Dermis blood vessel endothelial cell (primary cell): ENCODE data around the gene HBM. TPM values are rescaled to one million over a fixed set of nuclear protein-coding genes. Genes with fewer than 3 reads are reported as not detected.
"Not testable (repeated sequence)": the region's sequence is repeated elsewhere in the genome, so short reads cannot be mapped to it uniquely, and the experiment has no call there.

ENCODE experiments used
- DNase-seq: peaks from one replicate; pipeline ENCODE4 v3.0.0; 2010
- total RNA-seq: library from RNA; depleted of rRNA; stranded (reverse); fragments of >200 nt; gene quantifications from 2 replicates; pipeline ENCODE4 v1.2.3, GENCODE V29; 2014

The HBM gene
- total RNA-seq, 1 donor from 2014 or later = not detected

DNA sequence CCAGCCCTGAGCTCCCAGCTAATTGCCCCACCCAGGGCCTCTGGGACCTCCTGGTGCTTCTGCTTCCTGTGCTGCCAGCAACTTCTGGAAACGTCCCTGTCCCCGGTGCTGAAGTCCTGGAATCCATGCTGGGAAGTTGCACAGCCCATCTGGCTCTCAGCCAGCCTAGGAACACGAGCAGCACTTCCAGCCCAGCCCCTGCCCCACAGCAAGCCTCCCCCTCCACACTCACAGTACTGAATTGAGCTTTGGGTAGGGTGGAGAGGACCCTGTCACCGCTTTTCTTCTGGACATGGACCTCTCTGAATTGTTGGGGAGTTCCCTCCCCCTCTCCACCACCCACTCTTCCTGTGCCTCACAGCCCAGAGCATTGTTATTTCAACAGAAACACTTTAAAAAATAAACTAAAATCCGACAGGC lies 4.3 kb downstream of the HBM start:
- peak; percentile 29 for DNase-seq

DNA sequence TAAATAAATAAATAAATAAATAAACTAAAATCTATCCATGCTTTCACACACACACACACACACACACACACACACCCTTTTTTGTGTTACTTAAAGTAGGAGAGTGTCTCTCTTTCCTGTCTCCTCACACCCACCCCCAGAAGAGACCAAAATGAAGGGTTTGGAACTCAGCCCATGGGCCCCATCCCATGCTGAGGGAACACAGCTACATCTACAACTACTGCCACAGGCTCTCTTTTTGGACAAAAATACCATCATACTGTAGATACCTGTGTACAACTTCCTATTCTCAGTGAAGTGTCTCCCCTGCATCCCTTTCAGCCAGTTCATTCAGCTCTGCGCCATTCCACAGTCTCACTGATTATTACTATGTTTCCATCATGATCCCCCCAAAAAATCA lies 5.0 kb downstream of the HBM start:
- DNase-seq = no peak

DNA sequence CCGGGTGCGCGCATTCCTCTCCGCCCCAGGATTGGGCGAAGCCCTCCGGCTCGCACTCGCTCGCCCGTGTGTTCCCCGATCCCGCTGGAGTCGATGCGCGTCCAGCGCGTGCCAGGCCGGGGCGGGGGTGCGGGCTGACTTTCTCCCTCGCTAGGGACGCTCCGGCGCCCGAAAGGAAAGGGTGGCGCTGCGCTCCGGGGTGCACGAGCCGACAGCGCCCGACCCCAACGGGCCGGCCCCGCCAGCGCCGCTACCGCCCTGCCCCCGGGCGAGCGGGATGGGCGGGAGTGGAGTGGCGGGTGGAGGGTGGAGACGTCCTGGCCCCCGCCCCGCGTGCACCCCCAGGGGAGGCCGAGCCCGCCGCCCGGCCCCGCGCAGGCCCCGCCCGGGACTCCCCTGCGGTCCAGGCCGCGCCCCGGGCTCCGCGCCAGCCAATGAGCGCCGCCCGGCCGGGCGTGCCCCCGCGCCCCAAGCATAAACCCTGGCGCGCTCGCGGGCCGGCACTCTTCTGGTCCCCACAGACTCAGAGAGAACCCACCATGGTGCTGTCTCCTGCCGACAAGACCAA lies 6.7 kb downstream of the HBM start, which contains the start of gene HBA2:
HBA2 (plus strand) TSS at position 503 of the 568 bp plus-strand sequence; CDS start at position 540, 37 bp downstream.
- DNase-seq = not testable (repeated sequence)

DNA sequence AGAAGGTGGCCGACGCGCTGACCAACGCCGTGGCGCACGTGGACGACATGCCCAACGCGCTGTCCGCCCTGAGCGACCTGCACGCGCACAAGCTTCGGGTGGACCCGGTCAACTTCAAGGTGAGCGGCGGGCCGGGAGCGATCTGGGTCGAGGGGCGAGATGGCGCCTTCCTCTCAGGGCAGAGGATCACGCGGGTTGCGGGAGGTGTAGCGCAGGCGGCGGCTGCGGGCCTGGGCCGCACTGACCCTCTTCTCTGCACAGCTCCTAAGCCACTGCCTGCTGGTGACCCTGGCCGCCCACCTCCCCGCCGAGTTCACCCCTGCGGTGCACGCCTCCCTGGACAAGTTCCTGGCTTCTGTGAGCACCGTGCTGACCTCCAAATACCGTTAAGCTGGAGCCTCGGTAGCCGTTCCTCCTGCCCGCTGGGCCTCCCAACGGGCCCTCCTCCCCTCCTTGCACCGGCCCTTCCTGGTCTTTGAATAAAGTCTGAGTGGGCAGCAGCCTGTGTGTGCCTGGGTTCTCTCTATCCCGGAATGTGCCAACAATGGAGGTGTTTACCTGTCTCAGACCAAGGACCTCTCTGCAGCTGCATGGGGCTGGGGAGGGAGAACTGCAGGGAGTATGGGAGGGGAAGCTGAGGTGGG lies 7.6 kb downstream of the HBM start:
- not testable (repeated sequence) for DNase-seq

DNA sequence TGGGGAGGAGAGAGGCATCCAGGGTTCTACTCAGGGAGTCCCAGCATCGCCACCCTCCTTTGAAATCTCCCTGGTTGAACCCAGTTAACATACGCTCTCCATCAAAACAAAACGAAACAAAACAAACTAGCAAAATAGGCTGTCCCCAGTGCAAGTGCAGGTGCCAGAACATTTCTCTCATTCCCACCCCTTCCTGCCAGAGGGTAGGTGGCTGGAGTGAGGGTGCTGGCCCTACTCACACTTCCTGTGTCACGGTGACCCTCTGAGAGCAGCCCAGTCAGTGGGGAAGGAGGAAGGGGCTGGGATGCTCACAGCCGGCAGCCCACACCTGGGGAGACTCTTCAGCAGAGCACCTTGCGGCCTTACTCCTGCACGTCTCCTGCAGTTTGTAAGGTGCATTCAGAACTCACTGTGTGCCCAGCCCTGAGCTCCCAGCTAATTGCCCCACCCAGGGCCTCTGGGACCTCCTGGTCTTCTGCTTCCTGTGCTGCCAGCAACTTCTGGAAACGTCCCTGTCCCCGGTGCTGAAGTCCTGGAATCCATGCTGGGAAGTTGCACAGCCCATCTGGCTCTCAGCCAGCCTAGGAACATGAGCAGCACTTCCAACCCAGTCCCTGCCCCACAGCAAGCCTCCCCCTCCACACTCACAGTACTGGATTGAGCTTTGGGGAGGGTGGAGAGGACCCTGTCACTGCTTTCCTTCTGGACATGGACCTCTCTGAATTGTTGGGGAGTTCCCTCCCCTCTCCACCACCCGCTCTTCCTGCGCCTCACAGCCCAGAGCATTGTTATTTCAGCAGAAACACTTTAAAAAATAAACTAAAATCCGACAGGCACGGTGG lies 8.4 kb downstream of the HBM start:
- DNase-seq = peak; percentile 33

DNA sequence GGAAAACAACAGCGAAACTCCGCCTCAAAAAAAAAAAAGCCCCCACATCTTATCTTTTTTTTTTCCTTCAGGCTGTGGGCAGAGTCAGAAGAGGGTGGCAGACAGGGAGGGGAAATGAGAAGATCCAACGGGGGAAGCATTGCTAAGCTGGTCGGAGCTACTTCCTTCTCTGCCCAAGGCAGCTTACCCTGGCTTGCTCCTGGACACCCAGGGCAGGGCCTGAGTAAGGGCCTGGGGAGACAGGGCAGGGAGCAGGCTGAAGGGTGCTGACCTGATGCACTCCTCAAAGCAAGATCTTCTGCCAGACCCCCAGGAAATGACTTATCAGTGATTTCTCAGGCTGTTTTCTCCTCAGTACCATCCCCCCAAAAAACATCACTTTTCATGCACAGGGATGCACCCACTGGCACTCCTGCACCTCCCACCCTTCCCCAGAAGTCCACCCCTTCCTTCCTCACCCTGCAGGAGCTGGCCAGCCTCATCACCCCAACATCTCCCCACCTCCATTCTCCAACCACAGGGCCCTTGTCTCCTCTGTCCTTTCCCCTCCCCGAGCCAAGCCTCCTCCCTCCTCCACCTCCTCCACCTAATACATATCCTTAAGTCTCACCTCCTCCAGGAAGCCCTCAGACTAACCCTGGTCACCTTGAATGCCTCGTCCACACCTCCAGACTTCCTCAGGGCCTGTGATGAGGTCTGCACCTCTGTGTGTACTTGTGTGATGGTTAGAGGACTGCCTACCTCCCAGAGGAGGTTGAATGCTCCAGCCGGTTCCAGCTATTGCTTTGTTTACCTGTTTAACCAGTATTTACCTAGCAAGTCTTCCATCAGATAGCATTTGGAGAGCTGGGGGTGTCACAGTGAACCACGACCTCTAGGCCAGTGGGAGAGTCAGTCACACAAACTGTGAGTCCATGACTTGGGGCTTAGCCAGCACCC lies 9.5 kb downstream of the HBM start:
- DNase-seq = no peak

DNA sequence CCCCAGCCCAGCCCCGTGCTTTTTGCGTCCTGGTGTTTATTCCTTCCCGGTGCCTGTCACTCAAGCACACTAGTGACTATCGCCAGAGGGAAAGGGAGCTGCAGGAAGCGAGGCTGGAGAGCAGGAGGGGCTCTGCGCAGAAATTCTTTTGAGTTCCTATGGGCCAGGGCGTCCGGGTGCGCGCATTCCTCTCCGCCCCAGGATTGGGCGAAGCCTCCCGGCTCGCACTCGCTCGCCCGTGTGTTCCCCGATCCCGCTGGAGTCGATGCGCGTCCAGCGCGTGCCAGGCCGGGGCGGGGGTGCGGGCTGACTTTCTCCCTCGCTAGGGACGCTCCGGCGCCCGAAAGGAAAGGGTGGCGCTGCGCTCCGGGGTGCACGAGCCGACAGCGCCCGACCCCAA lies 10.2 kb downstream of the HBM start:
- not testable (repeated sequence) for DNase-seq

DNA sequence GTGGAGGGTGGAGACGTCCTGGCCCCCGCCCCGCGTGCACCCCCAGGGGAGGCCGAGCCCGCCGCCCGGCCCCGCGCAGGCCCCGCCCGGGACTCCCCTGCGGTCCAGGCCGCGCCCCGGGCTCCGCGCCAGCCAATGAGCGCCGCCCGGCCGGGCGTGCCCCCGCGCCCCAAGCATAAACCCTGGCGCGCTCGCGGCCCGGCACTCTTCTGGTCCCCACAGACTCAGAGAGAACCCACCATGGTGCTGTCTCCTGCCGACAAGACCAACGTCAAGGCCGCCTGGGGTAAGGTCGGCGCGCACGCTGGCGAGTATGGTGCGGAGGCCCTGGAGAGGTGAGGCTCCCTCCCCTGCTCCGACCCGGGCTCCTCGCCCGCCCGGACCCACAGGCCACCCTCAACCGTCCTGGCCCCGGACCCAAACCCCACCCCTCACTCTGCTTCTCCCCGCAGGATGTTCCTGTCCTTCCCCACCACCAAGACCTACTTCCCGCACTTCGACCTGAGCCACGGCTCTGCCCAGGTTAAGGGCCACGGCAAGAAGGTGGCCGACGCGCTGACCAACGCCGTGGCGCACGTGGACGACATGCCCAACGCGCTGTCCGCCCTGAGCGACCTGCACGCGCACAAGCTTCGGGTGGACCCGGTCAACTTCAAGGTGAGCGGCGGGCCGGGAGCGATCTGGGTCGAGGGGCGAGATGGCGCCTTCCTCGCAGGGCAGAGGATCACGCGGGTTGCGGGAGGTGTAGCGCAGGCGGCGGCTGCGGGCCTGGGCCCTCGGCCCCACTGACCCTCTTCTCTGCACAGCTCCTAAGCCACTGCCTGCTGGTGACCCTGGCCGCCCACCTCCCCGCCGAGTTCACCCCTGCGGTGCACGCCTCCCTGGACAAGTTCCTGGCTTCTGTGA lies 11.0 kb downstream of the HBM start, which contains the start of gene HBA1:
HBA1 (plus strand) TSS at position 204 of the 906 bp plus-strand sequence; CDS start at position 241, 37 bp downstream.
- not testable (repeated sequence) for DNase-seq

DNA sequence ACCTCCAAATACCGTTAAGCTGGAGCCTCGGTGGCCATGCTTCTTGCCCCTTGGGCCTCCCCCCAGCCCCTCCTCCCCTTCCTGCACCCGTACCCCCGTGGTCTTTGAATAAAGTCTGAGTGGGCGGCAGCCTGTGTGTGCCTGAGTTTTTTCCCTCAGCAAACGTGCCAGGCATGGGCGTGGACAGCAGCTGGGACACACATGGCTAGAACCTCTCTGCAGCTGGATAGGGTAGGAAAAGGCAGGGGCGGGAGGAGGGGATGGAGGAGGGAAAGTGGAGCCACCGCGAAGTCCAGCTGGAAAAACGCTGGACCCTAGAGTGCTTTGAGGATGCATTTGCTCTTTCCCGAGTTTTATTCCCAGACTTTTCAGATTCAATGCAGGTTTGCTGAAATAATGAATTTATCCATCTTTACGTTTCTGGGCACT lies 11.6 kb downstream of the HBM start:
- no peak for DNase-seq

DNA sequence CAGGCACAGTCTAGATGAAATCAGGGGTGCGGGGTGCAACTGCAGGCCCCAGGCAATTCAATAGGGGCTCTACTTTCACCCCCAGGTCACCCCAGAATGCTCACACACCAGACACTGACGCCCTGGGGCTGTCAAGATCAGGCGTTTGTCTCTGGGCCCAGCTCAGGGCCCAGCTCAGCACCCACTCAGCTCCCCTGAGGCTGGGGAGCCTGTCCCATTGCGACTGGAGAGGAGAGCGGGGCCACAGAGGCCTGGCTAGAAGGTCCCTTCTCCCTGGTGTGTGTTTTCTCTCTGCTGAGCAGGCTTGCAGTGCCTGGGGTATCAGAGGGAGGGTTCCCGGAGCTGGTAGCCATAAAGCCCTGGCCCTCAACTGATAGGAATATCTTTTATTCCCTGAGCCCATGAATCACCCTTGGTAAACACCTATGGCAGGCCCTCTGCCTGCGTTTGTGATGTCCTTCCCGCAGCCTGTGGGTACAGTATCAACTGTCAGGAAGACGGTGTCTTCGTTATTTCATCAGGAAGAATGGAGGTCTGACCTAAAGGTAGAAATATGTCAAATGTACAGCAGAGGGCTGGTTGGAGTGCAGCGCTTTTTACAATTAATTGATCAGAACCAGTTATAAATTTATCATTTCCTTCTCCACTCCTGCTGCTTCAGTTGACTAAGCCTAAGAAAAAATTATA lies 12.3 kb downstream of the HBM start:
- no peak for DNase-seq

DNA sequence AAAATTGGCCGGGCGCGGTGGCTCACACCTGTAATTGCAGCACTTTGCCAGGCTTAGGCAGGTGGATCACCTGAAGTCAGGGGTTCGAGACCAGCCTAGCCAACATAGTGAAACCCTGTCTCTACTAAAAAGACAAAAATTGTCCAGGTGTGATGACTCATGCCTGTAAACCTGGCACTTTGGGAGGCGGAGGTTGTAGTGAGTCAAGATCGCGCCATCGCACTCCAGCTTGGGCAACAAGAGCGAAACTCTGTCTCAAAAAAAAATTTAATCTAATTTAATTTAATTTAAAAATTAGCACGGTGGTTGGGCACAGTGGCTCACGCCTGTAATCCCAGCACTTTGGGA lies 12.9 kb downstream of the HBM start:
- no peak for DNase-seq

DNA sequence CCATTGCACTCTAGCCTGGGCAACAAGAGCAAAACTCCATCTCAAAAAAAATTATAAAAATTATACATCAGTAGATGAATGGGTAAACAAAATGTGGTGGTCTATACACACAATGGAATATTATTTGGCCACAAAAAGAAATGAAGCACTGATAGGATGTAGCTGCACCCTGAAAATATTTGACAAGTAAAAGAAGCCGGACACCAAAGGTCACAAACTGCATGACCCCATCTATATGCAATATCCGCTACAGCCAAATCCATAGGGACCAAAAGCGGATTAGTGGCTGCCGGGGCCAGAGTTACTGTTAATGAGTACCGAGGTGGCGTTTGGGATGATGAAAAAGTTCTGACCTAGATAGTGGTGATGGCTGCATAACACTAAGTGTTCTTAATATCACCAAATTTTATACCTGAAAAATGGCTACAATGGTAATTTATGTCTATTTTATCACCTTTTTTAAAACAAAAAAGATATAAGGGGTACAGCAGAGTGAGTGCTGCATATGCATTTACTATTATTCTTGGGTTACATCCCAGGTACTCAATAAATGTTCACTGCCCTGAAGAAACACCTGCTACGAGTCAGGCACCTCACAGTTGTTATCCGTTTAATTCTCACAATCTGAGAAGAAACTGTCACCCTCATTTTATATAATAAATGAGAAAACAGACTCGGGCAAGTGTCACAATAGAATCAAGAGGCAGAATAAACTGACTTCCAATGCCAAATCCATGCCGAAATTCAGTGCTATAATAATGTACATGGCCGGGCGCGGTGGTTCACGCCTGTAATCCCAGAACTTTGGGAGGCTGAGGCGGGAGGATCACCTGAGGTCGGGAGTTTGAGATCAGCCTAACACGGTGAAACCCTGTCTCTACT lies 13.7 kb downstream of the HBM start:
- DNase-seq = no peak

DNA sequence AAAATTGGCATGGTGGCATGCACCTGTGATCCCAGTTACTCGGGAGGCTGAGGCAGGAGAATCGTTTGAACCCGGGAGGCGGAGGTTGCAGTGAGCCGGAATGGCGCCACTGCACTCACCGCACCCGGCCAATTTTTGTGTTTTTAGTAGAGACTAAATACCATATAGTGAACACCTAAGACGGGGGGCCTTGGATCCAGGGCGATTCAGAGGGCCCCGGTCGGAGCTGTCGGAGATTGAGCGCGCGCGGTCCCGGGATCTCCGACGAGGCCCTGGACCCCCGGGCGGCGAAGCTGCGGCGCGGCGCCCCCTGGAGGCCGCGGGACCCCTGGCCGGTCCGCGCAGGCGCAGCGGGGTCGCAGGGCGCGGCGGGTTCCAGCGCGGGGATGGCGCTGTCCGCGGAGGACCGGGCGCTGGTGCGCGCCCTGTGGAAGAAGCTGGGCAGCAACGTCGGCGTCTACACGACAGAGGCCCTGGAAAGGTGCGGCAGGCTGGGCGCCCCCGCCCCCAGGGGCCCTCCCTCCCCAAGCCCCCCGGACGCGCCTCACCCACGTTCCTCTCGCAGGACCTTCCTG lies 14.4 kb downstream of the HBM start, which contains the start of gene HBQ1:
HBQ1 (plus strand) TSS at position 359 of the 575 bp plus-strand sequence; CDS start at position 387, 28 bp downstream.
- peak; percentile 56 for DNase-seq

DNA sequence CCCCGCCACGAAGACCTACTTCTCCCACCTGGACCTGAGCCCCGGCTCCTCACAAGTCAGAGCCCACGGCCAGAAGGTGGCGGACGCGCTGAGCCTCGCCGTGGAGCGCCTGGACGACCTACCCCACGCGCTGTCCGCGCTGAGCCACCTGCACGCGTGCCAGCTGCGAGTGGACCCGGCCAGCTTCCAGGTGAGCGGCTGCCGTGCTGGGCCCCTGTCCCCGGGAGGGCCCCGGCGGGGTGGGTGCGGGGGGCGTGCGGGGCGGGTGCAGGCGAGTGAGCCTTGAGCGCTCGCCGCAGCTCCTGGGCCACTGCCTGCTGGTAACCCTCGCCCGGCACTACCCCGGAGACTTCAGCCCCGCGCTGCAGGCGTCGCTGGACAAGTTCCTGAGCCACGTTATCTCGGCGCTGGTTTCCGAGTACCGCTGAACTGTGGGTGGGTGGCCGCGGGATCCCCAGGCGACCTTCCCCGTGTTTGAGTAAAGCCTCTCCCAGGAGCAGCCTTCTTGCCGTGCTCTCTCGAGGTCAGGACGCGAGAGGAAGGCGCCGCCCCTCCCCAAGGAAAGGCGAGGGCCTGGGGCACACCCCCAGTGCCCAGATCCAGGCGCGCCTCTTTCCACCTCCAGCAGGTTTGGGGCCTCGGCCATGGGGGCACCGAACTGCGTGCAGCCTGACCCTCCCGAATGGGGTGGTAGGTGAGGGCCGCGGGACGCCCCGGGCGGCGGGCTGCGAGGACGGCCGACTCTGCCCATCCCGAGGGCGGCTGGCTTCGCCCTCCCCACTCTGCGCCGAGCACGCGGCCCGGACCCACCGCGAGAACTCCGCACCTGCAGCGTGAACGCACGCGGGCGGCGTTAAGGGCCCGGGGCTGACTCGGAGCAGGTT lies 15.1 kb downstream of the HBM start:
- peak; percentile 80 for DNase-seq

DNA sequence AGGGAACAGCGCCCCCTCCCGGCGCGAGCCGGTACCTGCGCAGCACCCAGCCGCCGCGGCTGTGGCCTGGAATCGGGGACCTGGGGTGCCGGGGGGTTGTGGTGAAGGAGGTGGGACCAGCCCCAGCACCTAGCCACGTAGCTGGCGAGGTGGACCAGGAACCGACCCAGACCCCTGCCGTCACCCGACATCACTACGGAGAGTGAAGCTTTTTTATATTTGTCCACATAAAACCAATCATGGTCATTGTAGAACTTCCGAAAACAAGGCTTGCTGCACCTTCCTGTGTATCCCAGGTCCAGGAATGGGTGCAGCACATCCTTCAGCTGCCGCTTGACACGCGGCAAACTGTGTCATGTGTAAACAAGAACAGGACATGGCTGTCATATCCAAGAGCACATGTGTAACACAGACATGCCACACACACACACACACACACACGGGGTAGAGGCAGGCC lies 15.8 kb downstream of the HBM start:
- DNase-seq = peak; percentile 15

DNA sequence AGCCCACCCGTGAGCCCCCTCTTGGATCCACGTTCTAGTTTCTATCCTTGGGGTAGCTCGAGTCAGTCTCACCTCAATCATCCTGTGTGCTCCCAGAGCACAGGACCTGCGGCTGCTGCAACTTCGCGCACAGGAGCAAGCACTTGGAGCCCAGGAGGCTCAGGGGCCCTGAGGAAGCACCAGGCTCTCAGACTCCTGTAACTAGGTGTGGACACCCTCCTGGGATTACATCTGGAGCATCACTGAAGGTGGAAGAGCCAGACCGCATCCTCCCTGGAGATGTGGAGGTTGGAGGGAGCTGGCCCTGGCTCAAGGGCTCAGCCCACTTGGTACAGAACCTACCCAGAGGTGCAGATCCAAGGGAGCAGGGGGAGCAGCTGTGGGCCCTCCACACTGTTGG lies 17.2 kb downstream of the HBM start:
- DNase-seq = no peak

DNA sequence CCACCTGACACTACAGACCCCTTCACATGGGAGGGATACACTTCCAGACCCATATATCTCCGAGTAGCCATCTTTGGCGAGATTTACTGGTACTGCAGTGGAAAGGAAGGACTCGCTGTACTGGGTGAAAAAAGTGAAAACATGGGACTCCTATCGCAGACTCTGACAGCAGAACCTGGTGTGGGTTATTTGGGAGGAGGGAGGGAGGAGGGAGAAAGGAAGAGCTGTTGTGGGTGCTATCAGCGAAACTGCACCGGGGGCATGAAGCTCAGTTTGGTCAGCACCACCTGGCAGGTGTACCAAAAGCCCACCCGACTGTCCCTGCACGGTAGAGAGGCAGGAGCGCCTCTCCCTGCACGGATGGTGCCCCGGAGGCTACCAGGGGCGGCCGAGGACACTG lies 19.4 kb downstream of the HBM start:
- DNase-seq = no peak

DNA sequence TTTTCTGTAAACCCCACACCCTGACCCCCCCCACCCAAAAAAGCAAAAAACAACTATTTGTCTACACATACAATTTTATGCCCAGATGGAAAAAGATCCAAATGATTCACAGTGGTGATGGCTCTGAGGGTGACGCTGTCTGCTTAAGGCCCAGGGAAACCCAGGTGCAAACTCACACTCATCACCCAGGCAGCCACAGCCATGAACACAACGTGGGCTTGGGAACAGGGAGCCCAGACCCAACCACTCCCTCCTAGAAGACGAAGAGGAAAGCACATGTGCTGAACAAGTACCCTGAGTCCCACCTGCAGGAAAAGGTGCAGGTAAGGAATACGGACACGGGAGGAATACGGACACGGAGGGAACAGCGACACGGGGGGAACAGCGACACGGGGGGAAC lies 19.9 kb downstream of the HBM start:
- DNase-seq = no peak
